Measurements from ENCODE around the gene CSMD2.

The CSMD2 gene

DNA sequence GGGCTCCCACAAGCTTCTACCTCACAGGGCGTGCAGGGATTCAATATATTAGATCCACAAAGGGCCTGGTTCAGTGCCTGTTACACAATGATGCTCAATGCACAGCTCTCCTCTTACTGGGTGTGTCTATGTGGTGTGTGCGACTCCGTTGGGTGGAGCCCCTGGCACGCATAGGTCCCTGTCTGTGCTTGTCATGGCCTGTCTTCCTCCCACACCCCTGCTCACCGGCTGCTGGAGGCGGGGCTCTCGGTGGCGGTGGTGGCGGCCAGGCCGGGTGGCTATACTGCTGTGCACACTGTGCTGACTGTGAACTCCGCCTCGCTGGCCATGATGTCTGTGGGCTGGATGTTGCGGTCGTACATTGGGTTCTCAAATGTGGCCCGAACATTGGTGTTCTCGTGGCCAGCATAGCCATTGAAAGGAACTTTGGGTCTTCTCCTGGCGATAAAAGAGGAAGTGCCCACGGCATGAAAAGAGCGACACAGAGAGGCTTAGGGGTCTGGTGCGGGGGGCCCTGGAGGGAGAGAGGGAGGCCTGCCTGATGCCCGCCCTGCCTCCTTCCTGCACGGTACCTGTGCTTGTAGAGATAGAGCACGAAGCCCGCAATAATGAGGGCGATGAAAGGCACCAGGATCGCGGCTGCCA lies 645.7 kb downstream of the CSMD2 start:
- H3K4me3 ChIP-seq (ENCODE audit: low read depth, low read length), result no peak overlapping the region
- TF ChIP-seq, protein P1, sequence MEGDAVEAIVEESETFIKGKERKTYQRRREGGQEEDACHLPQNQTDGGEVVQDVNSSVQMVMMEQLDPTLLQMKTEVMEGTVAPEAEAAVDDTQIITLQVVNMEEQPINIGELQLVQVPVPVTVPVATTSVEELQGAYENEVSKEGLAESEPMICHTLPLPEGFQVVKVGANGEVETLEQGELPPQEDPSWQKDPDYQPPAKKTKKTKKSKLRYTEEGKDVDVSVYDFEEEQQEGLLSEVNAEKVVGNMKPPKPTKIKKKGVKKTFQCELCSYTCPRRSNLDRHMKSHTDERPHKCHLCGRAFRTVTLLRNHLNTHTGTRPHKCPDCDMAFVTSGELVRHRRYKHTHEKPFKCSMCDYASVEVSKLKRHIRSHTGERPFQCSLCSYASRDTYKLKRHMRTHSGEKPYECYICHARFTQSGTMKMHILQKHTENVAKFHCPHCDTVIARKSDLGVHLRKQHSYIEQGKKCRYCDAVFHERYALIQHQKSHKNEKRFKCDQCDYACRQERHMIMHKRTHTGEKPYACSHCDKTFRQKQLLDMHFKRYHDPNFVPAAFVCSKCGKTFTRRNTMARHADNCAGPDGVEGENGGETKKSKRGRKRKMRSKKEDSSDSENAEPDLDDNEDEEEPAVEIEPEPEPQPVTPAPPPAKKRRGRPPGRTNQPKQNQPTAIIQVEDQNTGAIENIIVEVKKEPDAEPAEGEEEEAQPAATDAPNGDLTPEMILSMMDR (IDR thresholded peaks at IDR 0.05; ENCODE audit: low read depth, low read length), result no peak

DNA sequence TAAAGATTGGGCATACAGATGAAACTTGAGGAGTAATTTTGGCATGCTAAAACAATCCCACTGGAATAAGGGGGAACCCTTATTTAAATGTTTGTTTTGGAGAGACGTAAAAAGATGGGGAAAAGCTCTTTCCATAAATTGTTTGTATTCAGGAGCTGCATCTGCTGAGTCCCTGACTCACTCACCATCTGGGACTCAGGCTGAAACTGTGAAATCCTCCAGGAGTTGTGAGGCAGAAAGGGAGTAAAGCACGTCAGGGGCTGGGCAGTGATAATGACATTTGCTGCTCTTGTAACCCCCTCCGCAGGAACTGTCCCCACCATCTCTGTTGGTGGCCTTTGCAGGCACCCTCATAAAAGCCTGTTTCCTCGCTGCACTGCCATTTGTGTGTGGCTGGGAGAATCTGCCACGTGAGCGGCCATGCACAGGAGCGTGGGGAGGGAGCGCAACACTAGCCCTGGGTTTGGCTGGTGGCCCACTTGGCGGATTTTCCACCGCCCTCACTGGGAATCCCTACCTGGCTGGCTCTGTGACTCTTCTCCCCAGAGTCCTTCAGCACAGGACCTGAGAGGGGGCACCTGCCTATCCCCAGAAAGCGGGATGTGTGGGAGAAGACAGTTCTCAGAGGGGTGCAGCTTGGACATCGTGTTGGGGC lies 647.3 kb downstream of the CSMD2 start:
- TF ChIP-seq, protein P1 (IDR thresholded peaks at IDR 0.05; ENCODE audit: low read depth, low read length), result no peak
- H3K4me3 ChIP-seq (ENCODE audit: low read depth, low read length), result no peak overlapping the region

DNA sequence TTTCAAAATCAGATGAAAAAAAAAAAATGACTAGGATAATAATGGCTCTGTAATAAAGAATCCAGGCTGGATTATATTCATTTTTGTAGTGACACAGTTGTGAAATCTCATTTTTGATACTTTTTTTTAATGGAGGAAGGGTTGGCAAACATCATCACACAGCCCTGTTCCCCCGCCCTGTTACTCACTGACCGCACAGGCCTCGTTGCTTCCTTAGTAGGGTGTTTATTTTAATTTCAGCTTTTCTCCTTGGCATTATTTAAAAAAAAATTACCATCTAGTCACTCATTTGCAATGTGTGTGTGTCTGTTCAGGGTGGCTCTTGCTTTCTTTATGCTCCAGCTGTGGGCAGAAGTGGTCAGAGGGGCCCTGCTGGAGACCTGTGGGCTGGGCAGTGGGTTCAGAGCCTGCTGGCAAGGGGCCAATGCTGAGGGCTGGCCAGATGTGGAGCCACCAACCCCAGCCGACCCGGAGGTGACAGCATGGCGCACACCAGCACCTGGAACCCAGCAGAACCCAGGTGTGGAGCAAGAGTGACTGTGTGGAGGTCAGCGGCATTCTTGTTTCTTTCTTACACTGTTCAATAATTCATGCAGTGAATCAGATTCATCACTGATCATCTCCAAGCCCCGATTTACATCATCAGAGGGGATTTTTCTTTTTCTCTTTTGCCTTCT lies 648.0 kb downstream of the CSMD2 start:
- TF ChIP-seq, protein P1 (IDR thresholded peaks at IDR 0.05; ENCODE audit: low read depth, low read length), result no peak
- H3K4me3 ChIP-seq (ENCODE audit: low read depth, low read length), result no peak overlapping the region

DNA sequence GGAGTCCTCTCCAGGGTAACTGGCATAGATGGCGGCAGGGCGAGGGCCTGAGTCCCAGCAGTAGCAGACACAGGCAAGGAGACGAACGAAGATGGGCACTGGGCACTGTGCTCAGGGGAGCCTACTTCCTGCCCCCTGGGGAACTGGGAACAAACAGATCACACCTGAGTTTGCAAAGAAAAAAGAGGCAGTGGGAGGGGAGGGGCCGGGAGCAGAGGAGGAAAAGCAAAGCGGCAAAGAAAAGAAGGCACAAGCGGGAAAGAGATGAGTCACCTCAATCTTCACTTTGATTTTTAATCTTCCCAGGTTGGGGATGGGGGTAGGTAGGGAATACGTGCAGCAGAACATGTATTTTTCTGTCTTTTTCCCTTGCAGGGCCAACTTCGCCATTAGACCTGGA lies 648.6 kb downstream of the CSMD2 start:
- TF ChIP-seq, protein P1 (IDR thresholded peaks at IDR 0.05; ENCODE audit: low read depth, low read length), result no peak
- no peak overlapping the region for H3K4me3 ChIP-seq (ENCODE audit: low read depth, low read length)

DNA sequence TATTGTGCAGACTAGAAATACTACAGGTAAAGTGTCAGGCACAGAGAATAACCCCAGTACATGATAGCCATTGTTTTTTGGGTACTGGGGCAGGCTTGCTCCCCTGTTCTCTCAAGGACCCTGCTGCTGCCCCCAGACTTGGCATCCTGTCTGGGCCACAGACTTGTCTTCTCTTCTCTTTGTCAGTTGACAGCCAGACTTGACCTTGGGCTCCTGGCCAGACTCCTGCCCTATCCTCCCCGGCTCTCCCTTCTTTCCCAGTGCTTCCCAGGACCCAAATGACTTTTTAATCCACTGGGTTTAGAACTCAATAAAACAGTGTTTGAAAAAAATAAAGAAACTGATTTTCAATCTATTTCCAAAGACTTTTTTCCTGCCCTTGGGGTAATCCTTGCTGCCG lies 649.4 kb downstream of the CSMD2 start:
- no peak overlapping the region for H3K4me3 ChIP-seq (ENCODE audit: low read depth, low read length)
- TF ChIP-seq, protein P1 (IDR thresholded peaks at IDR 0.05; ENCODE audit: low read depth, low read length), result no peak

DNA sequence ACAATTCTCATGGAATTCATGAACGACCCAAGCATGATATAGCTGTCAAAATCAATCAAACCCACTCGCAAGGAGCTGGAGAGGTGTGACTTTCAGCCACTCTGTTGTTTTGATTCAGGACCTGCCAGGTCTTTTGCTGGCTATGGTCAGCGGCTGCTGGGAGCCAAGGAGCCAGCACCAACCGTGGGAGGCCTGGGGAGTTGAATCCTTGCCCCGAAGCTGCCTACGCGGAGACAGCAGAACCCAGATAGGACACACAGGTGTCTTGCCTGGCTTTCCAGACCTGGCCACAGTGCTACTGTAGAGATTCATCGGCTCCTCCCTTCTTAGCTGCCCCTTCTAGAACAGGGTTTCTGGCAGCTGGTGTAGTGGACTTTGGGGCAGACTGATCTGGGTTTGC lies 649.9 kb downstream of the CSMD2 start:
- no peak overlapping the region for H3K4me3 ChIP-seq (ENCODE audit: low read depth, low read length)

More for the DNA sequence above, 649.9 kb downstream of the CSMD2 start:
- TF ChIP-seq, protein P1 (IDR thresholded peaks at IDR 0.05; ENCODE audit: low read depth, low read length), result no peak

Measured in WI38 (cell line).